SK-N-SH treated with all-trans-retinoic acid at 6 μM for 48 hours (cell line): ENCODE measurements around the gene GNAT3.

ENCODE experiments used
- ATAC-seq: fragments of 200-7000 bp; cut with Tn5 transposase; 3 replicates; pipeline ENCODE4 v1.9.1; 2020; ENCODE audit warnings: mild to moderate bottlenecking, moderate library complexity
- ARNTL ChIP-seq: fragments of 450-650 bp; formaldehyde crosslinking; IDR thresholded peaks from 2 replicates; pipeline ENCODE4 v1.5.0; 2020; ENCODE audit warnings: low read depth, mild to moderate bottlenecking, moderate library complexity, borderline replicate concordance
- BACH2 ChIP-seq: fragments of 250-450 bp; sonication (Bioruptor Pico); IDR thresholded peaks from 2 replicates; pipeline ENCODE4 v1.9.0; 2021; ENCODE audit warnings: mild to moderate bottlenecking, borderline replicate concordance
- CSDC2 ChIP-seq: fragments of 250-450 bp; sonication (Bioruptor Pico); IDR thresholded peaks from 2 replicates; pipeline ENCODE4 v1.5.0; 2020; ENCODE audit warnings: mild to moderate bottlenecking, moderate library complexity
- ESRRG ChIP-seq: fragments of 250-450 bp; sonication (Bioruptor Pico); IDR thresholded peaks from 2 replicates; pipeline ENCODE4 v1.6.1; 2021; ENCODE audit warnings: mild to moderate bottlenecking
- GLIS3 ChIP-seq: fragments of 250-450 bp; sonication (Bioruptor Pico); IDR thresholded peaks from 2 replicates; pipeline ENCODE4 v1.5.0; 2020; ENCODE audit warnings: mild to moderate bottlenecking, moderate library complexity
- ISL1 ChIP-seq: fragments of 250-450 bp; sonication (Bioruptor Pico); IDR thresholded peaks from 2 replicates; pipeline ENCODE4 v2.1.2; 2022; ENCODE audit warnings: mild to moderate bottlenecking, moderate library complexity
- OSR1 ChIP-seq: fragments of 250-450 bp; sonication (Bioruptor Pico); IDR thresholded peaks from 2 replicates; pipeline ENCODE4 v1.8.0; 2022; ENCODE audit warnings: moderate library complexity, mild to moderate bottlenecking, inconsistent platforms
- RARB ChIP-seq: fragments of 250-450 bp; sonication (Bioruptor Pico); IDR thresholded peaks from 2 replicates; pipeline ENCODE4 v1.8.0; 2021; ENCODE audit warnings: mild to moderate bottlenecking, moderate library complexity
- SNAI2 ChIP-seq: fragments of 250-450 bp; sonication (Bioruptor Pico); IDR thresholded peaks from 2 replicates; pipeline ENCODE4 v1.5.0; 2020; ENCODE audit warnings: mild to moderate bottlenecking, moderate library complexity
- TCF4 ChIP-seq: fragments of 250-450 bp; sonication (Bioruptor Pico); IDR thresholded peaks from 2 replicates; pipeline ENCODE4 v1.8.0; 2021; ENCODE audit warnings: mild to moderate bottlenecking, moderate library complexity, borderline replicate concordance
- TOX ChIP-seq: fragments of 250-450 bp; sonication (Bioruptor Pico); IDR thresholded peaks from 2 replicates; pipeline ENCODE4 v1.8.0; 2021; ENCODE audit warnings: mild to moderate bottlenecking, moderate library complexity, borderline replicate concordance
- ZC3H10 ChIP-seq: fragments of 250-450 bp; sonication (Bioruptor Pico); IDR thresholded peaks from 2 replicates; pipeline ENCODE4 v1.5.1; 2021; ENCODE audit warnings: mild to moderate bottlenecking, moderate library complexity
- ZFP3 ChIP-seq: fragments of 250-450 bp; sonication (Bioruptor Pico); IDR thresholded peaks from 2 replicates; pipeline ENCODE4 v1.5.0; 2020; ENCODE audit warnings: mild to moderate bottlenecking, moderate library complexity
- ZFP30 ChIP-seq: fragments of 450-650 bp; formaldehyde crosslinking; IDR thresholded peaks from 2 replicates; pipeline ENCODE4 v1.5.0; 2022; ENCODE audit warnings: mild to moderate bottlenecking, moderate library complexity
- ZNF565 ChIP-seq: fragments of 450-650 bp; formaldehyde crosslinking; conservative IDR thresholded peaks from 2 replicates; pipeline ENCODE4 v1.5.0; 2020; ENCODE audit warnings: low read depth, mild to moderate bottlenecking, moderate library complexity
- ZNF70 ChIP-seq: fragments of 450-650 bp; formaldehyde crosslinking; IDR thresholded peaks from 2 replicates; pipeline ENCODE4 v1.5.0; 2020; ENCODE audit warnings: mild to moderate bottlenecking, moderate library complexity
- ZNF8 ChIP-seq: fragments of 450-650 bp; formaldehyde crosslinking; IDR thresholded peaks from 2 replicates; pipeline ENCODE4 v1.5.0; 2020; ENCODE audit warnings: mild to moderate bottlenecking, moderate library complexity
- TF ChIP-seq, protein P1 (sequence below): fragments of 250-450 bp; sonication (Bioruptor Pico); IDR thresholded peaks from 2 replicates; pipeline ENCODE4 v1.5.0; 2020; ENCODE audit warnings: mild to moderate bottlenecking, moderate library complexity
- TF ChIP-seq, protein P2 (sequence below): fragments of 250-450 bp; sonication (Bioruptor Pico); IDR thresholded peaks from 2 replicates; pipeline ENCODE4 v1.5.1; 2020; ENCODE audit warnings: low read depth, mild to moderate bottlenecking, moderate library complexity
- TF ChIP-seq, protein P3 (sequence below): fragments of 250-450 bp; sonication (Bioruptor Pico); IDR thresholded peaks from 2 replicates; pipeline ENCODE4 v1.8.0; 2020; ENCODE audit warnings: mild to moderate bottlenecking, moderate library complexity, borderline replicate concordance
- TF ChIP-seq, protein P4 (sequence below): fragments of 250-450 bp; sonication (Bioruptor Pico); IDR thresholded peaks from 2 replicates; pipeline ENCODE4 v1.5.1; 2021; ENCODE audit warnings: mild to moderate bottlenecking, moderate library complexity

GNAT3 gene

DNA sequence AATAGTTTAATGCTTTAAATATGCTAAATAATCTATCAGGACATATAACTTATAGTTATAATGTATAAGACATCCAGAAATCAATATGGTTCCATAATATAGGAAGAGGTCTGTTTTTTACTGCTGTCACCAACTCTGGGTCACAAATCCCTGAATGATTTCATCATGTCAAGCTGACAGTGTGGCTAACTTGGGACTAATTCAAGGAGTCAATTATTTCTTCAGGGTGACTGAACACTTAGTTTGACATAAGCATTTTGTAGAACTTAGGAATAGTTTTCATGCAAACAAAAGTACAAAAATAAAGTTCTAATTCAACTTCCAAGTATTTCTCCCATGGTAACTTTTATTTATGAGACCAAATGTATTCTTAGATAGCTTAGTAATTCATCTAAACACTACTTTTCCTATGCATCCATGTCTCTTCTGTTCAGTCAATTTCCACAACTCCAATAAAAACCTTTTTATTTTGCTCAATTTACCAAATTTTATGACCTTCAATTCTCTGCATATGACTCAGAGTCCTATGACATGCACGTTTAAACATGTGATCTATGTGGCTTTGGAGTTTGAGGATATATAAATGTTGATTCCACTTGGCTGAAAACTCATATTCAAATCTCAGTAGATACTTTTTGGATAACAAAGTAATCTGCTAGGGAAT is 40.3 kb upstream of the GNAT3 start:
- TF ChIP-seq ISL1 (CRISPR knock-in tag): no peak
- ATAC-seq: no peak

DNA sequence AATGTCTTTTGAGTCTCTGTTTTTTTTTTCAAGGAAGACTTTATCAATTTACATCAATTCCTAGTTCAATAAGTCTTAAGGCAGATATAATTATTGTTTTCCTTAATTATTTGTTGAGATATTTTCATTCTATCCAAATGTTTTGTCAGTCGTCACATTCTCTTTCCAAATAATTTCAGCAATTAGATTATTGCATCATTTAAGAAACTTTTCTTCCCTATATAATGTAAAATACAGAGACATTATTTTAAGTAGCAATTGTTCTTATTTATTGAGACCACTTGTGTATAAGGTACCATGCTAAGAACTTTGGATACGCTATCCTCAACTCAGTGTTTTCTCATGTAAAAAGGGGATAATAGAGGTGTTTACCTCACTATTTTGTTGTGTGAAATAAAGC is 38.1 kb upstream of the GNAT3 start:
- TF ChIP-seq SNAI2 (CRISPR knock-in tag) (no peak), ISL1 (CRISPR knock-in tag) (no peak), BACH2 (no peak), ZFP30 (CRISPR knock-in tag) (no peak), ZFP3 (CRISPR knock-in tag) (no peak), OSR1 (no peak), ARNTL (CRISPR knock-in tag) (no peak), CSDC2 (CRISPR knock-in tag) (no peak), TCF4 (CRISPR knock-in tag) (no peak)
- TF ChIP-seq, protein P1, sequence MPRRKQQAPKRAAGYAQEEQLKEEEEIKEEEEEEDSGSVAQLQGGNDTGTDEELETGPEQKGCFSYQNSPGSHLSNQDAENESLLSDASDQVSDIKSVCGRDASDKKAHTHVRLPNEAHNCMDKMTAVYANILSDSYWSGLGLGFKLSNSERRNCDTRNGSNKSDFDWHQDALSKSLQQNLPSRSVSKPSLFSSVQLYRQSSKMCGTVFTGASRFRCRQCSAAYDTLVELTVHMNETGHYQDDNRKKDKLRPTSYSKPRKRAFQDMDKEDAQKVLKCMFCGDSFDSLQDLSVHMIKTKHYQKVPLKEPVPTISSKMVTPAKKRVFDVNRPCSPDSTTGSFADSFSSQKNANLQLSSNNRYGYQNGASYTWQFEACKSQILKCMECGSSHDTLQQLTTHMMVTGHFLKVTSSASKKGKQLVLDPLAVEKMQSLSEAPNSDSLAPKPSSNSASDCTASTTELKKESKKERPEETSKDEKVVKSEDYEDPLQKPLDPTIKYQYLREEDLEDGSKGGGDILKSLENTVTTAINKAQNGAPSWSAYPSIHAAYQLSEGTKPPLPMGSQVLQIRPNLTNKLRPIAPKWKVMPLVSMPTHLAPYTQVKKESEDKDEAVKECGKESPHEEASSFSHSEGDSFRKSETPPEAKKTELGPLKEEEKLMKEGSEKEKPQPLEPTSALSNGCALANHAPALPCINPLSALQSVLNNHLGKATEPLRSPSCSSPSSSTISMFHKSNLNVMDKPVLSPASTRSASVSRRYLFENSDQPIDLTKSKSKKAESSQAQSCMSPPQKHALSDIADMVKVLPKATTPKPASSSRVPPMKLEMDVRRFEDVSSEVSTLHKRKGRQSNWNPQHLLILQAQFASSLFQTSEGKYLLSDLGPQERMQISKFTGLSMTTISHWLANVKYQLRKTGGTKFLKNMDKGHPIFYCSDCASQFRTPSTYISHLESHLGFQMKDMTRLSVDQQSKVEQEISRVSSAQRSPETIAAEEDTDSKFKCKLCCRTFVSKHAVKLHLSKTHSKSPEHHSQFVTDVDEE (CRISPR knock-in tag): no peak
- TF ChIP-seq, protein P2, sequence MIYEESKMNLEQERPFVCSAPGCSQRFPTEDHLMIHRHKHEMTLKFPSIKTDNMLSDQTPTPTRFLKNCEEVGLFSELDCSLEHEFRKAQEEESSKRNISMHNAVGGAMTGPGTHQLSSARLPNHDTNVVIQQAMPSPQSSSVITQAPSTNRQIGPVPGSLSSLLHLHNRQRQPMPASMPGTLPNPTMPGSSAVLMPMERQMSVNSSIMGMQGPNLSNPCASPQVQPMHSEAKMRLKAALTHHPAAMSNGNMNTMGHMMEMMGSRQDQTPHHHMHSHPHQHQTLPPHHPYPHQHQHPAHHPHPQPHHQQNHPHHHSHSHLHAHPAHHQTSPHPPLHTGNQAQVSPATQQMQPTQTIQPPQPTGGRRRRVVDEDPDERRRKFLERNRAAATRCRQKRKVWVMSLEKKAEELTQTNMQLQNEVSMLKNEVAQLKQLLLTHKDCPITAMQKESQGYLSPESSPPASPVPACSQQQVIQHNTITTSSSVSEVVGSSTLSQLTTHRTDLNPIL (CRISPR knock-in tag): no peak
- TF ChIP-seq, protein P3, sequence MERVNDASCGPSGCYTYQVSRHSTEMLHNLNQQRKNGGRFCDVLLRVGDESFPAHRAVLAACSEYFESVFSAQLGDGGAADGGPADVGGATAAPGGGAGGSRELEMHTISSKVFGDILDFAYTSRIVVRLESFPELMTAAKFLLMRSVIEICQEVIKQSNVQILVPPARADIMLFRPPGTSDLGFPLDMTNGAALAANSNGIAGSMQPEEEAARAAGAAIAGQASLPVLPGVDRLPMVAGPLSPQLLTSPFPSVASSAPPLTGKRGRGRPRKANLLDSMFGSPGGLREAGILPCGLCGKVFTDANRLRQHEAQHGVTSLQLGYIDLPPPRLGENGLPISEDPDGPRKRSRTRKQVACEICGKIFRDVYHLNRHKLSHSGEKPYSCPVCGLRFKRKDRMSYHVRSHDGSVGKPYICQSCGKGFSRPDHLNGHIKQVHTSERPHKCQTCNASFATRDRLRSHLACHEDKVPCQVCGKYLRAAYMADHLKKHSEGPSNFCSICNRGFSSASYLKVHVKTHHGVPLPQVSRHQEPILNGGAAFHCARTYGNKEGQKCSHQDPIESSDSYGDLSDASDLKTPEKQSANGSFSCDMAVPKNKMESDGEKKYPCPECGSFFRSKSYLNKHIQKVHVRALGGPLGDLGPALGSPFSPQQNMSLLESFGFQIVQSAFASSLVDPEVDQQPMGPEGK (CRISPR knock-in tag): no peak
- ATAC-seq: no peak

DNA sequence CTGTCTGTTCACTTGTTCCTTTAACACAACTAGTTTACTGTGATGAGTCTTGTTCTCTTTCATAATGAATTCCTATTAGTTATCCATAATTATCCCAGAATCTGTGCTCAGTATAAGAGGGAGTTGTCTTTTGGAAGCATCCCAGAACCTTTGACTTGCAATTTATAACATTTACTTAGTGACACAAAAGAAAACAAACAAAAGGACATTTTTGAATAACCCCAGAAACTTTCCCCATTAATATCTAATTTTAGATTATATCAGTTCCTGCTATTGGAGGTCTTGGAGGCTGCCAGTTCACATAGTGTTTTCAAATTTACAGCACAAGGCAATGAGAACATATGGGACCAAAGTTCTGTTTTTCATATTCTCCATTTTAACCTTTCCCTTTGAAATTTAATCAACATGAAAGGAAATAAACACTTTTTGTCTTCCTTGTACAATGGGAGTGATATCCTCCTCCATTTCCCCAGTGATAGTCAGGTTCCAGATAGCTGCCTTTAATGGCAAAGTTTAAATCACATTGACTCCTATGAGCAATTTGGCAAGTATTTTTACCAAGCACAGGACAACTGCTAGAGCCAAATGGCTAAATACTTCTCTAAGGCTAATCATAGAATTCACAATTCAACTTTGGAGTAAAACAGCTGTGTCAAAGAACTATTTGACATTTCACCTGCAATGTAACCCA is 37.1 kb upstream of the GNAT3 start:
- no peak for ATAC-seq
- TF ChIP-seq BACH2: no peak
- TF ChIP-seq, protein P4, sequence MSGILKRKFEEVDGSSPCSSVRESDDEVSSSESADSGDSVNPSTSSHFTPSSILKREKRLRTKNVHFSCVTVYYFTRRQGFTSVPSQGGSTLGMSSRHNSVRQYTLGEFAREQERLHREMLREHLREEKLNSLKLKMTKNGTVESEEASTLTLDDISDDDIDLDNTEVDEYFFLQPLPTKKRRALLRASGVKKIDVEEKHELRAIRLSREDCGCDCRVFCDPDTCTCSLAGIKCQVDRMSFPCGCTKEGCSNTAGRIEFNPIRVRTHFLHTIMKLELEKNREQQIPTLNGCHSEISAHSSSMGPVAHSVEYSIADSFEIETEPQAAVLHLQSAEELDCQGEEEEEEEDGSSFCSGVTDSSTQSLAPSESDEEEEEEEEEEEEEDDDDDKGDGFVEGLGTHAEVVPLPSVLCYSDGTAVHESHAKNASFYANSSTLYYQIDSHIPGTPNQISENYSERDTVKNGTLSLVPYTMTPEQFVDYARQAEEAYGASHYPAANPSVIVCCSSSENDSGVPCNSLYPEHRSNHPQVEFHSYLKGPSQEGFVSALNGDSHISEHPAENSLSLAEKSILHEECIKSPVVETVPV (CRISPR knock-in tag): no peak
- TF ChIP-seq, protein P3 (CRISPR knock-in tag): no peak
- TF ChIP-seq ZNF8 (CRISPR knock-in tag): no peak
- no peak for TF ChIP-seq RARB

DNA sequence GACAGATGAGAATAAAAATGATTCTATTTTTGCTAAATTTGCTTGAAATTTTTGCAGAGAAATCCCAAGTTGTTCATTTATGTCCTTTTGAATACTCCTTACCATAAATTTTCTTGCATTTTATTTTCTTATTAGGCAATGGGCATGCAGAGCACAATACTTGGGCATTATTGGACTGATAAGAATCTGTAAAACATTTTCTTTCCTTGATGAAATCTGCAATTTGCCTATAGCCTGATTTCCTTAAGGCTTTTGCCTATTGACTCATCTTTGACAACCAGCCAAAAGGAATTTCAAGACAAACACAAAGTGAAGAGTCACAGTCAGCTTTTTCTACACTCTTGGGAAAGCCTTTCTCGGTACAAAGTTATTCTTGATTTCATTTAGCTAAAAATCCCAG is 30.5 kb upstream of the GNAT3 start:
- ATAC-seq: peak; percentile 91
- no peak for TF ChIP-seq ZFP30 (CRISPR knock-in tag)
- TF ChIP-seq ISL1 (CRISPR knock-in tag): peak; percentile 99
- TF ChIP-seq, protein P3 (CRISPR knock-in tag): peak; percentile 83; the same call in 1 of the 2 replicates
- TF ChIP-seq GLIS3 (CRISPR knock-in tag): no peak
- no peak for TF ChIP-seq ZNF565
- TF ChIP-seq, protein P4 (CRISPR knock-in tag): no peak
- no peak for TF ChIP-seq RARB
- TF ChIP-seq CSDC2 (CRISPR knock-in tag): no peak
- TF ChIP-seq ZC3H10 (CRISPR knock-in tag): no peak
- no peak for TF ChIP-seq TOX (CRISPR knock-in tag)
- no peak for TF ChIP-seq ARNTL (CRISPR knock-in tag)
- no peak for TF ChIP-seq BACH2
- no peak for TF ChIP-seq TCF4 (CRISPR knock-in tag)
- TF ChIP-seq ESRRG (CRISPR knock-in tag): no peak
- peak; percentile 18; the same call in 1 of the 2 replicates for TF ChIP-seq ZNF8 (CRISPR knock-in tag)
- no peak for TF ChIP-seq ZNF70 (CRISPR knock-in tag)
